CD4-positive, alpha-beta T cell treated with Interleukin-21 for 1 hour (primary cell): Measurements from ENCODE around the gene NOXA1.
"Not testable (repeated sequence)": the region's sequence is repeated elsewhere in the genome, so short reads cannot be mapped to it uniquely, and the experiment has no call there.

ENCODE experiments used
- DNase-seq: peaks from one replicate; pipeline ENCODE4 v3.0.0-alpha.2; 2020

NOXA1 gene

DNA sequence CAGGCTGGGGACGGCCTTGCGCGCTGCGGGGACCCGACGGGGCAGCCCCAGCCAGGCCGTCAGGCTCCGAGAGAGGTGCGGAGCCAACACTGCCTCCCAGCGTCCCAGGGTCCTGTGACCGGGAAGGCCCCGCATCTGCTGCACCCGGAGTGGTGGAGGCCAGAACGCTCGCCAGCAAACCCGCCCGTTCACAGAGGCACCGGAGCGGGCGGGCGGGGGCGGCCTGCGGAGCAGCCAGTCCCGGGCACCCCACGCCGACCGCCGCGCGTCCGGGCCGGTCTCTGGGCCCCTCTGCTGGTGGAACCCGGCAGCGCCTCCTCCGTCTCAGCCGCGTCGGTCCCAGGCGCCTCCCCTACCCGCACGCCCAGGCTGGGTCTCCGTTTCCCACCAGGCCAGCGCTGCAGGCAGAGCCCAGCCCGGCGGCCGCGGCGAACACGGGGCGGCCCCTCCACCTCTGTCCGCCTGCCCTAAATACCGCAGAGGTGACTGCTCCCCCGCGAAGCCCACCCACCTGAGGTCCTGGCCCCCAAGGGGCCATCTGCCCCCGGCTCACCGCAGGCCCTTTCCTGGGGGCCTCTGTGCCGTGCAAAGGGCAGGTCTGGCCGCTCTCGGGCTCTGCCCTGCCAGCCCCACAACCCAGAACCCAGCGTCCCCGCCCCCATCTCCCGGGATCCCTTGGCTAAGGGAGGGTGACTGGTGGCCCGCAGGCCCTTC is 16.2 kb upstream of the NOXA1 start:
- peak; percentile 69 for DNase-seq

DNA sequence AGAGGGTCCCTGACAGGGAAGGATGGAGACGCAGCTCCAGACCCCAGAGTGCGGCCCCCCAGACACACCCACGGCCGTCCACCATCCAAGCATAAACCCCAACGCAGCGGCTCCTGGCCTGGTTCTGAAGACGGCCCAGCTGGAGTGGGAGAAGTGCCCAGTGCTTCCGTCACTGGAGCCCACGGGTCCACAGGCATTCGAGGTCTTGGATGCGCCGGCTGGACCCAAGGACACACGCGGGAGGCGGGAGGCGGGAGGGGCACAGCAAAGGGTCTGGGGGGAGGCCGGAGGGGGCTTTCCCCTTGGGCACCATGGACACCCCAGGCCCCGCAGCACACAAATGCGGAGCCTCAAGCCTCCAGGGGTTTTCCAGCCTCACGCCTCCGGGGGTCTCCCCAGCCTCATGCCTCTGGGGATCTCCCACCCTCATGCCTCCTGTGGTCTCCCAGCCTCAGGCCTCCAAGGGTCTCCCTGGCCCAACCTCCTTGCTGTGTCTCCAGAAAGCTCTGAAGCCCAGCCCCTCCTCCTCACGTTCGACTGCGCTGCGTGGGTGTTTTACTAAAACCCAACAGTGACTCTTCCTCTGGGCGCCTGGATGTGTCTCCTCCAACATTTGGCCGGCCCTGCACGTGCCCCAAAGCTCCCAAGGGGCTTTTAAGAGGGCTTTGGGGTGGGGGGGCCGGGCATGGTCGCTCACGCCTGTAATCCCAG is 15.4 kb upstream of the NOXA1 start:
- DNase-seq = no peak

DNA sequence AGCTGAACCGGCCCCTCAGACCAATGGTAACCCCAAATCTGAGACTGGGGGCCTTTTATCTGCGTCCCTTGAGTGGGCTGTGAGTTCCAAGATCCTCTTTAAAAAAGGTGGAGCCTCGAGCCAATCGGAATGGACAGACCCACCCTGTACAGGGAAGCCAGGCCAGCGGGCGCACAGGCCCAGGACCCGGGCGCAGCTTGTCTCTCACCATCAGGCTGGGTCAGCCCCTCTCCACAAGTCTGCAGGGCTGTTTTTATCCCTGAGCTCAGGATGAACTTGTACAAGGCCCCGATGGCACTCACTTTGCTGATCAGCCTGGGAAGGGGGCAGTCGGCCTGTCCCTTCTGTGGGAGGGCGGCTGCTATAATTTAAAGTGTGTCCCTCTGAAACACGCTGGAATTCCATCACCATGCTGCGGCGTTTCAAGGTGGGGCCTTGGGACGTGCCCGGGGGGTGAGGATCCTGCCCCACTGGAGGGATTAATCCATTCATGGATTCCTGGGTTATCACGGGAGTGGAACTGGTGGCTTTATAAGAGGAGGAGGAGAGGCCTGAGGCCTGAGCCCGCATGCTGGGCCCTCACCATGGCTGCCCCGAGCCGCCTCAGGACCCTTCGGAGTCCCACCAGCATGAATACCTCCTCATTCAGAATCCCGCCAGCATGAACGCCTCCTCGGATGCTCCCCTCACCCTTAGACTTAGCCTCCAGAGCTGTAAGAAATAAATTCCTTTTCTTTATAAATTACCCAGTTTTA is 14.4 kb upstream of the NOXA1 start:
- no peak for DNase-seq

DNA sequence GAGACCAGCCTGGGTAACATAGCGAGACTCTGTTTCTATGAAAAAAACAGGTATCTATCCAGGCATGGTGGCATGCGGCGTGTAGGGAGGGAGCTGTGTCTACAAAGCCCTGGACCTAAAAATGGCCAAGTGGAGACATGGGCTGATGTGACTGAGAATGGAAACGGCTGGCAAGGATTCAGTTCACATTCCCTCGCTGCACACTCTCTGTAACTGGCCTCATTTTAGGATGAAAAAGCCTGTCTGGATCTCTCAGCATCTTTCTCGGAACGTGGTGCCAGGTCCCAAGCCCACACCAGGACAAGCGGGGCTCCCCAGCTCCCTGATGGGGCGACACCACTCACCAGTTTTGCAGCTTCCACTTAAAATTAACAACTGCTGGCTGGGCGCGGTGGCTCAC is 13.7 kb upstream of the NOXA1 start:
- DNase-seq = no peak

DNA sequence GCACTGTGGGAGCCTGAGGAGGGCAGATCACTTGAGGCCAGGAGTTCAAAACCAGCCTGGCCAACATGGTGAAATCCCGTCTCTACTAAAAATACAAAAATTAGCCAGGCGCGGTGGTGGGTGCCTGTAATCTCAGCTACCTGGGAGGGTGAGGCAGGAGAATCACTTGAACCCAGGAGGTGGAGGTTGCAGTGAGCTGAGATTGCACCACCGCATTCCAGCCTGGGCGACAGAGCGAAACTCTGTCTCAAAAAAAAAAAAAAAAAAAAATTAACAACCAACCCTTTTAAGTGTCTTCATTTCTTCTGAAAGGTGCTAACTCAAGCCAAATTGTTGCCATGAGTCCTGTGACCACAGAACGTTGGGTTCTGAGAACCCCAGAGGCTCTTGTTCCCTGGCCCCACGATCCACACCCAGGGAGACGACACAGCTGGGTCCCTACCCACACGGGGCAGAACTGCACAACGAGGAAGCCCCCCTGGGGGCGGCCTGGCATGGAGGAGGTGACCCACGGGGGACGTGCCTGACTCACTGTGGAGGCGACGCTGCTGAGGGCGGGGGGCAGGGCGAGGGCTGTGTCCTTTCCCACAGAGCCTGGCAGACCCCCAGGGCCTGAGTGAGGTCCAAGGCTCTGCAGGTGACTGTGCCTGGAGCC is 12.8 kb upstream of the NOXA1 start:
- not testable (repeated sequence) for DNase-seq

DNA sequence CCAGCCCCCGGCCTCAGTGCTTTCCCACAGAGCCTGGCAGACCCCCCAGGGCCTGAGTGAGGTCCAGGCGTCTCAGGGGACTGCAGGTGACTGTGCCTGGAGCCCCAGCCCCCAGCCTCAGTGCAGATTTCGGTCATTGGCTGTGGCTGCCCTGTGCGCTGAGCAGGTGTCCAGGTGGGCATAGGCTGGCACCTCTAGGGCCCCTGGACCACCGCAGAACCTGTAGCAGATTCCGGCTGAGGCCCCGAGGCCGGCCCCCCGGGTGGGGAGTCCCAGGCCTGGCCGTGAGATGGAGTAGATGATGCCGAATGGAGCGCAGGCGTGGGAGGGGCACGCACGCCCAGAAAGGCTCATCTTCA is 12.3 kb upstream of the NOXA1 start:
- no peak for DNase-seq

DNA sequence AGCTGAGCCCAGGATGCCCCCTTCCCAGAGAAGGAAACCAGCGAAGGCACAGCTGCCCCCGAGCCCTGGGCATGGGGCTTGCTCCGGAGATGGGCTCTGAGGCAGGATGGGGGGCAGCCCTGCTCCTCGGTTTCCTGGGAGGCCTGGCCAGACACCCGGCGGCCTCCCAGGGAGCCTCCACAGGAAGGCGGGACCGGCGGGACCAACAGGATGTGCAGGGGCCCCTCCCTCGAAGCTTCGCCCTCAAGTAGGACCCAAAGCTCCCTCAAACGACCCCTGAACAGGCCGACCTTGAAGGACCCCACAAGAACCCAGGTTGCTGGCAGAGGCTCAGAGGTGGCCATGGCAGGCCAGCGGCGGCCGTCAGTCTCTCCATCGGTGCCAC is 11.9 kb upstream of the NOXA1 start:
- DNase-seq = no peak

DNA sequence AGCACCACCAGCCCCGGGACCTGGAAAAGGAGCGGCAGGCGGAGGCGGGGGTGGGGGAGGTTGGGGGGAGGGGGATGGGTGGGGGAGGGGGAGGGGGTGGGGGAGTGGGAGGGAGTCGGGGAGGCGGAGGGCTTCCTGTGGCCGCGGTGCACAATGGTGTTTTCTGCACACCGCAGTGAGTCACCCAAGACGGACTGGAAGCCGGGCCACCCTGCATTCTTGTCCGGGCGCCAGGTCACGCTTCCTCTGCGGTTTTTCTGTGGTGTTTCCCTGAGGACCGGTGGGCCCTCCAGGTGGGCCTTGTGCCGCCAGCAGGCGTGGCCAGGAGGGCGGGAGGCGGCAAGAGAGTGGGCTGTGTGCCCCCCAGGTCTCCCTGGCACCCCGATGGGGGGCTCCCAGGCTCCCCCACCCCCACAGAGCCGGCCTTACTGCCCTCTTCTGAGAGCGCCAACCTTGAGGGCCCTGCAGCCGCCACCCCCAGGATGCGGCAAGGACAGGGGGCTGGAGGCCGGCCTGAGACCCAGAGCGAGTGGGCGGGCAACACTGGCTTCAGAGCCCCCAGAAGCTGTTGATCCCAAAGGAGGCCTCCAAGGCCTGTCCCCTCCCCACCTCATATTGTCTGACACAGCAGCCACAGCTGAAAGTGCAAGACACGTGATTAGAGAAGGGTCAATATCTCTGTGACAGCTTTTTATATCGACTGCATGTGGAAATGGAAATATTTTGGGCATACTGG is 11.4 kb upstream of the NOXA1 start:
- DNase-seq = peak; percentile 39

DNA sequence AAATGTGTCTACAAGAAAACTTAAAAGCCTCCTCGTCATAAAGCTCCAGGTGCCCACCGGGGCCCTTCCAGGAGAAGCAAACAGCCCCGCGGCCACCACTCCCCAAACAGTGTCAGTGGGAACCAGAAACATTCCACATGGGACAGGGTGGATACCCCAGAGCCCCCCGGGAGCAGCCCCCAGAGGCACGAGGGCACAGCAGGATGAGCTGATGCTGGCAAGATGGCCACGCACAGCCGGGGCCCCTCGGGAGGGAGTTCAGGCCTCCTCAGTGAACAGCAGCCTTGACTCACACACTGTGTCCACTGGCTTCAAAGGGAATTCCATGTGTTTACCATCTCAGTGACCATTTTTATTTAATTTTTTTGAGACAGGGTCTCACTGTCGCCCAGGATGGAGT is 10.8 kb upstream of the NOXA1 start:
- DNase-seq = no peak

DNA sequence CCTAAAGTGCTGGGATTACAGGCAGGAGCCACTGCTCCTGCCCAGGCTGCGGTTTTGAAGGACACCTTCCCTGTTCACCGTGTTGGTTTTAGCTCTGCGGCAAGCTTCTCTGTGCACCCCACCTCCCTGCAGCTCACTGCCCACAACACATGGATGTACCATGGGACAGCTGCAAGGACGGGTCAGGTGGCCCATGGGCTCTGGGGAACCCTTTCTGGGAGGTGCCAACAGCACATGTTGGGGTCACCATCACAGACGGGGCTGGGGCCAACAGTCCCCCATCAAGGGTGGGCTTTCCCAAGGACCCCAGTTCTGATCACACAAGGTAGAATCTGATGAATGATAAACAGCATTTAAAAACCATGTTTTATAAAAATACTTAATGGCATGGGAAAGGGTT is 7.7 kb upstream of the NOXA1 start:
- no peak for DNase-seq

DNA sequence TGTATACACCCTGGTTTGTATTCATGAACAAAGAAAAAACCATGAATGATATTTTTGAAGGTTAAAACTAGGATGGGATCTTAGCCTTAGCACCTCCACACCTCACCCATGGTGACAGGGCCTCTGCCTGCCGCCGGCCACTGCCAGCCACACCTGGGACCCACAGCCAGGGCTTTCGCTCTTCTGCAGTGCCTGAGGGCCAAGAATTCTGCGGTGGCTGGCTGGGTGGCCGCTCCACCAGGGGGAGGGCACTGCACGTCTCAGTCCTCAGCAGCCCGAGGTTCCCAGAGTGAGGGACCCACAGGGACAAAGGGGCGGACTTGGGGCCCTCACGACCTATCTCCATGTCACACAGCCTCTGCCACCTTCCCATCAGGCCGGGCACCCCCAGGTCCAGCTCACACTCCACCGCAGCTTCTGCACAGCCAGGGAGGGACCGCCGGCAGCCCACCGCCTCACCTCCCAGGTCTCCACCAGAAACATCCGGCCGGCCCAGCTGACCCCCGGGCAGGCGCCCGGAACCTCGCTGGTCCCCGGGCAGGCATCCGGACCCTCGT is 7.1 kb upstream of the NOXA1 start:
- DNase-seq = no peak

DNA sequence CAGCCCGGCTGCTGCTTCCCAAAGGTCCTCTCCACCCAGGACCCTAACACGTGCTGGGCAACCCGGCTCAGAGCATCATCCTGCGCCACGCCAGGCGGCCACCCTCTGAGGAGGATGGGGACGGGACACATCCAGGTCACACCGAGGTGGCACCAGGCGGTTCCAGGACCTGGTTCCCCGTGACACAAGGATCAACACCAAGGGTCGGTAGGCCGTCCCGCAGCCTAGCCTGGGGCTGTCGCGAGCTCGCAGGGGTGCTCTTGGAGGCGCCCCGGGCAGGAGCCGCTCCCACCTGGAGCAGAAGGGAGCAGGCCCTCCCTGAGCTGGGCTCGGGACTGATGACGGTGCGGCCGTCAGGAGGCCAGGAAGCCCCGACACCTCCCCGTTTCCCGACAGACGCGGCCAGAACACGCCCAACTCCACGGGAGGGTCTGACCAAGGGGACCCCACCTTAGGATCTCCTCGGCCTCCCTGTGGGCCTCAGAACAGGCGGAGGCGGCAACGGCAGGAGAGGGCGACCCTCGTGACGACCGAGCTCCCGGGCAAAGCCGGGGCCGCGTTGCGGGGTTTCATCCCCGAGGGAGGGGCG is 6.5 kb upstream of the NOXA1 start:
- no peak for DNase-seq

DNA sequence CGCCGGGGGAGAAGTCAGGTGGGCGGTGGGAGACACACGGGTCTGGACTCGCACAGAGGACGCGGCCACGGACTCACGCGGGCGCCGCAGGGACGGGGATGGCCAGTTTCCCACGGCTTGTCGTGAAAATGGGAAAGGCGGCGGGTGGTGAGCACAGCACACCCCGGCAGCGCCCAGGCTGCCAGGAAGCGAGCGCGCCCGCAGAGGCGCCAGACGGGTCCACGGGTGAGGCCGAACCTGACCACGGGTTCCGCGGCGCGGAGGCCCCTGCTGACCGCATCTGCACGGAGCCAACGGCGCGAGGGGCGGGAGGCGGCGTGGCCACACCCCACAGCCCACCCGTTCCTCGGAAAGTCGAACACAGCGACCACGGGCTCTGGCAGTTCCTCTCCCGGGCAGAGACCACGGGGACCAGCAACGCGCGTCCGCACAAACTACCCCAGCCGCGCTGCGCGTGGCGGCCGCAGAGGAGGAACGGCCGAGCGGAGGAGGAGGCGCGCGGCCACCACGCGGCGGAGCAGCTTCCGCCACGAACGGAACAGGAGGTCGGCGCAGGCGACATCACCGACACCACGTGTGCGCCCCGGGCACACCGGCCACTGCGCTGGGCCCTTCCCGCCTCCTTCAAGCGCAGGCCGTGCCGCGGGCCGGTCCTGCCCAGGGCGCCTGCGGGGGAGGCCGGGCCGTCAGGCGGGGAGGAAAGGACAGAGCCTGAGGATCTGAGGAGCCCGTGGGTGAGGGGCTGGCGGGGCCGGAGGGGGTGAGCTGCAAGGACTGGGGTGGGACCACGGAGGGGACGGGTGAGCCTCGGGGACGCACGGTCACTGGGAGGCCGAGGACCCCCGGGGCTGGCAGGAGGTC is 5.8 kb upstream of the NOXA1 start:
- peak; percentile 16 for DNase-seq

DNA sequence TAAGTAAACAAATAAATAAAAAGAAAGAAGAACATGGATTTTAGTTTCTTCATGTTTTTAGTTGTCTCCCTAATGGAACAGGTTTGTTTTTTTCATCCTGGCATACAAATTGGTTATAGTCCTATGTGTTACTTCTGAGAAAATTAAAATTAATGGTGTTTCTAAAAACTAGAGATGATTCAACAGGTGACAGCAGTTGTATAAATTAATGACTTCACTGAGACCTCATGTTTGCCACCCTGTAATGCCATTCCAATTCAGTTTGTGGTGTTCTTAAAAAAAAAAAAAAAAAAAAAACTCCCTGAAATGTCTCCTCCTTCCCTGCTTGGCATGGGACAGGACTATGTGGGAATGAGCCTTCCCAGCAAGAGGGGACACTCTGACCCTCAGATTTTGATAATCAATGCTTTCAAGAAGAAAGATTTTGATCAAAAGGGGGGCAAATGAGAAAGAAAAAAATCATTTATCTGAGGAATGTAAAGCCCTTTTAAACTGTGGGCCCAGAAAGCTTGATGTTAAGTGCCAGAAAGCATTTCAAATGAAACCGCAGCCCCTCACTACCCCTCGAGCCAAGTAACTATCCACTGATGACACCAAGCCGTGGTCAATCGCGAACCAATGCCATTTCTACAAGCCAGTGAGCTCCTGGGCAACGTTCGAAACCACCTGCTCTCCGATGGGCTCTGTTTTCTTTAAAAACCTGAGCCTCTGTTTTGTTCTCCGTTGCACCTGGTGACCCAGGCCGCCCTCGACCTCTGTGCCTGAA is 1.2 kb upstream of the NOXA1 start:
- no peak for DNase-seq

DNA sequence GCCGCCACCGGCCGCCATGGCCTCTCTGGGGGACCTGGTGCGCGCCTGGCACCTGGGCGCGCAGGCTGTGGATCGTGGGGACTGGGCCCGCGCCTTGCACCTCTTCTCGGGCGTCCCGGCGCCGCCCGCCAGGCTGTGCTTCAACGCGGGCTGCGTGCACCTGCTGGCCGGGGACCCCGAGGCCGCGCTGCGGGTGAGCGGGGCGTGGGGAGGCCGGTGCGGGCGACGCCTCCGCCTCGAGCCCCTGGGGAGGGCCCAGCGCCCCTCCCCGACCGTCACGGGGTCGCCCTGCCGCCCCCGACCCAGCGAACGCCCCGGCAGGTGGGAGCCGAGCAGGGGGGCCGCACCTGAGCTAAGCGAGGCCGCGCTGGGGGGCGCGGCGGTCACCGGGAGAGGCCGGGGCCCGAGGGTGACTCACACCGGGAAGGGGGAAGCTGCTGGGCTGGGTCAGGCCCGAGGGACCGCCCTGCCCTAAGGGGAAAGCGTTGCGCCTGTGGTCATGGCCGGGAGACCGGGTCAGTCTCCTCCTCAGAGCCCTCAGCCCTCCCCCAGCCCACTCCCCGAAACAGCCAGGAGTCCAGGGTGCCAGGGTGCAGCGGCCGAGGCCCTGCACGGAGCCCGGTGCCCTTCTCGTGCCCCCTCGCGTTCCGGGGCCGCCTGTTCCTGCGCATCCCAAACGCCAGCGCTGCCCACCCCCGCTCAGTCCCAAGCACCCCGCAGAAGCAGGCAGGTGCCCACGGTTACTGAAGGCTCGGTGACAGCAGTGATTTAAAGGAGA is 510 bp downstream of the NOXA1 start:
- DNase-seq = no peak

DNA sequence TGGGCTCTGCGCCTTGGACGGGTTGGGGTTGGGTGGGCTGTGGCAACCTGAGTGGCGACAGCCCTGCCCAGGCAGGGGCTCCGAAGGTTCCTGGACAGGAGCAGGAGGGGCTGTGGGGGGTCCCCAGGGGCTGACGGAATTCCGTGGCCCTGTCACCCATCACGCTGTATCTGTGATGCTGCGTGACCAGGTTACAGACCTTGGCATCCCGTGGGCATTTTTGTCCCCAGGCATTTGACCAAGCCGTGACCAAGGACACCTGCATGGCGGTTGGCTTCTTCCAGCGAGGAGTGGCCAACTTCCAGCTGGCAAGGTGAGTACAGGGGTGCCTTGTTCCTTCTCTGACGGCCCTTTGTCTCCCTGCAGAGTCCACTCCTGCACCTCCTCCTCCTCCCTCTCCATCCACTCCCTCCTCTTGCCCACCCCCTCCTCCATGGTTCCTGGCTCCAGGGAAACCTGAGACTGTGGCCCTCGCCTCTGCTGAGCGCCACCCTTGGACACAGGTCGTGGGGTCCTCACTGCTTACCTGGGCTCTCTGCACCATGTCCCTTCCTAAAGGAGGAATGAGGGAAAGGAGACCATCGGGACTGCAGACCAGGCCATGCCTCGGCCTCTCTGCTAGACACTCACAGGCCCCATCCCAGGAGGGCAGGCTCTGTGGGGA is 3.0 kb downstream of the NOXA1 start:
- DNase-seq = no peak

DNA sequence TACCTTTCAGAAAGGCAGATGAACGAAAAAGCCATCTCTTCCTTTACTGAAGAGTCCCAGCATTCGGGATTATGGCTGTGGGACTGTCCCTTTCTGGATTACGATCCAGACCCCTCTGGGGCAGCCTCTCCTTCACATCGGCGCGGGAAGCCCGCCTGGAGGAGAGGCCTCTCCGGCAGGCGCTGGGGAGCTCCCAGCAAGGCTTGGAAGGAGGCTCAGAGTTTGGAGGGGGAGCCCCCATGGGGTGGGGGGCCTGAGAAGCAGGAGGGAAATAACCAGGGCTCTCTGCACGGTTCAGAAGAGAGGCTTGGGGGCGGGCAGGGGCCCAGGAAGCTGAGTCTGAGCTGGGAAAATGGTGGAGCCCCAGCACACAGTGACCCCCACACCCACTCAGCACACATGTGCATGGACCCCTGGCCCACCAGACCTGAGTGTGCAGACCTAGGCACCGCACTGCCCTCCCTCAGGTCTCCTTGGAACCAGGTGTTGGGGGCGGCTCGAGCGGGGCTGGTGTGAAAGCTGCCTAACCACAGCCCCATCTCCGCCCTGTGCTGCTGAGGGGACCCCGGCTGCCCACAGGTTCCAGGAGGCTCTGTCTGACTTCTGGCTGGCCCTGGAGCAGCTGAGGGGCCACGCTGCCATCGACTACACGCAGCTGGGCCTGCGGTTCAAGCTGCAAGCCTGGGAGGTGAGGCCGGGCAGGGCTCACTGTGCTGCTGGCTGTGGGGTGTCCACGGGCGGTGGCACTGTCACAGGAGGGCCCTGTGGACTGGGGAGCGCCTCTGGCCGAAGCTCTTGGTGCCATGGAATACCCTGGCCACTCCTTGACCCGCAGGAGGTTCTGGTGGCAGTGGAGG is 4.5 kb downstream of the NOXA1 start:
- DNase-seq = no peak

DNA sequence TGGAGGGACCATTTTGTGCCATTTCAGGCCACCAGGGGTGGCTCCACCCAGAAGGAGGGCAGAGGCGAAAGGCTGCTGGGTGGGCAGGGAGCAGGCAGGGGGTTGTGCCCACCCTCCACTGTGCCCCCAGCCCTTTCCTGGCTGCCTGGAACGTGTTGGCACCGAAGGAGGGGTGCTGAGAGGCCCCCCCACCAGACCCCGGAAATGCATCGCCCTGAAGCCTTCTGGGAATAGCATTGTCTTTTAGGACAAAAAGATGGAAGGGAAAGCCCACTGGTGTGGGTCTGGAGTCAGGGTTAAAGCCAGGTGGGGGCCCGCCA is 5.1 kb downstream of the NOXA1 start:
- no peak for DNase-seq
